ENCODE data around the gene DNAH17. TPM values are rescaled to one million over a fixed set of nuclear protein-coding genes. Genes with fewer than 3 reads are reported as not detected.

DNAH17 gene
- polyA plus RNA-seq, 3 donors, result 0.01 to 0.51 (median 0.11) TPM

- Histone ChIP-seq H3K4me2 (replicated peaks; ENCODE audit: extremely low read depth, low read length, poor library complexity, severe bottlenecking) (no peak overlapping the region), H3K36me3 (replicated peaks in 1 of 2; ENCODE audit: control insufficient read depth in 1 of 2, insufficient read depth in 2 of 2, low read length in 2 of 2) (no peaks in the 10 kb centered on the region), H4K20me1 (ENCODE audit: insufficient read depth, low read length) (no peaks in the 10 kb centered on the region), H3K27ac (ENCODE audit: low read depth in 1 of 2, low read length in 2 of 2) (no peak overlapping the region), H3K4me3 (replicated peaks in 1 of 3; ENCODE audit: low read depth in 2 of 3, low read length in 3 of 3) (no peak overlapping the region), H3K79me2 (ENCODE audit: insufficient read depth, low read length) (no peaks in the 10 kb centered on the region), H3K9me3 (replicated peaks in 1 of 2; ENCODE audit: control insufficient read depth in 1 of 2, insufficient read depth in 1 of 2, low read length in 2 of 2) (no peaks in the 10 kb centered on the region), H3K9ac (ENCODE audit: insufficient read depth, low read length, poor library complexity, severe bottlenecking) (no peak overlapping the region), H3K27me3 (ENCODE audit: control insufficient read depth in 2 of 2, insufficient read depth in 2 of 2, low read length in 2 of 2) (no peaks in the 10 kb centered on the region), H3K4me1 (ENCODE audit: control insufficient read depth in 1 of 2, insufficient read depth in 2 of 2, low read length in 2 of 2) (no peaks in the 10 kb centered on the region), H2AFZ (ENCODE audit: insufficient read depth, low read depth, low read length, poor library complexity, severe bottlenecking) (no peak overlapping the region)
- no peak for TF ChIP-seq CTCF (IDR thresholded peaks at IDR 0.05)
- no peak overlapping the region for H3K4me3 Mint-ChIP-seq
- intact Hi-C loops (cut with micrococcal nuclease), result no loop called here
- no peaks in the 10 kb centered on the region for H3K36me3 Mint-ChIP-seq
- 73% methylated on average over 4 of the region's 10 CpGs for WGBS (ENCODE audit: insufficient coverage)
- DNase-seq, result no peak
- H3K9me3 Mint-ChIP-seq, result peaks cover 0 to 2% (median 0%) of the 10 kb centered on the region in 7 donors
- H3K4me1 Mint-ChIP-seq, result peaks cover 7% of the 10 kb centered on the region
- H3K27me3 Mint-ChIP-seq (ENCODE audit: low read depth in 3 of 3), result peaks cover 1 to 6% (median 2%) of the 10 kb centered on the region in 3 donors
- H3K27ac Mint-ChIP-seq, result no peak overlapping the region
These were observed 48.7 kb downstream of the DNAH17 start for GRCh38 chr17:78528541-78528940.

GRCh38 chr17:78527345-78527744, 49.9 kb downstream of the DNAH17 start:
- no peaks in the 10 kb centered on the region for H3K36me3 Mint-ChIP-seq
- DNase-seq, result no peak
- H3K27ac ChIP-seq (ENCODE audit: low read depth in 1 of 2, low read length in 2 of 2), result no peak overlapping the region
- no peak overlapping the region for H3K4me3 Mint-ChIP-seq
- H2AFZ ChIP-seq (ENCODE audit: insufficient read depth, low read depth, low read length, poor library complexity, severe bottlenecking), result no peak overlapping the region
- H4K20me1 ChIP-seq (ENCODE audit: insufficient read depth, low read length), result no peaks in the 10 kb centered on the region
- H3K79me2 ChIP-seq (ENCODE audit: insufficient read depth, low read length), result no peaks in the 10 kb centered on the region
- no peak overlapping the region for H3K27ac Mint-ChIP-seq
- H3K27me3 ChIP-seq (ENCODE audit: control insufficient read depth in 2 of 2, insufficient read depth in 2 of 2, low read length in 2 of 2), result no peaks in the 10 kb centered on the region
- no peaks in the 10 kb centered on the region for H3K36me3 ChIP-seq (replicated peaks in 1 of 2; ENCODE audit: control insufficient read depth in 1 of 2, insufficient read depth in 2 of 2, low read length in 2 of 2)
- H3K9me3 Mint-ChIP-seq, result peaks cover 0 to 2% (median 0%) of the 10 kb centered on the region in 7 donors
- peaks cover 1 to 6% (median 2%) of the 10 kb centered on the region in 3 donors for H3K27me3 Mint-ChIP-seq (ENCODE audit: low read depth in 3 of 3)
- no peak overlapping the region for H3K4me2 ChIP-seq (replicated peaks; ENCODE audit: extremely low read depth, low read length, poor library complexity, severe bottlenecking)
- intact Hi-C loops (cut with micrococcal nuclease), result no loop called here
- TF ChIP-seq CTCF (IDR thresholded peaks at IDR 0.05), result no peak
- WGBS (ENCODE audit: insufficient coverage), result no CpG with 5 or more reads among the region's 4 CpGs
- peaks cover 3% of the 10 kb centered on the region for H3K4me1 Mint-ChIP-seq
- no peak overlapping the region for H3K4me3 ChIP-seq (replicated peaks in 1 of 3; ENCODE audit: low read depth in 2 of 3, low read length in 3 of 3)
- H3K9ac ChIP-seq (ENCODE audit: insufficient read depth, low read length, poor library complexity, severe bottlenecking), result no peak overlapping the region
- H3K4me1 ChIP-seq (ENCODE audit: control insufficient read depth in 1 of 2, insufficient read depth in 2 of 2, low read length in 2 of 2), result no peaks in the 10 kb centered on the region
- H3K9me3 ChIP-seq (replicated peaks in 1 of 2; ENCODE audit: control insufficient read depth in 1 of 2, insufficient read depth in 1 of 2, low read length in 2 of 2), result no peaks in the 10 kb centered on the region

All from CD14-positive monocyte (primary cell).